Stimulated activated CD8-positive, alpha-beta memory T cell treated with anti-CD3 and anti-CD28 coated beads, Interleukin-15, amount 100 ng/mL, for 1 hour (primary cell): ENCODE measurements around the gene CFAP410.
A peak's percentile ranks its signal among the peaks of the same experiment; 100 is the strongest.

ENCODE experiments used
- DNase-seq: peaks from one replicate; pipeline ENCODE4 v3.0.0-alpha.2; 2020; ENCODE audit warnings: low read depth

Gene CFAP410

GRCh38 chr21:44338971-44339910, at the start of gene CFAP410:
Gene CFAP410, minus strand, starts transcription at chr21:44339390. Its CDS starts 196 bp downstream, at chr21:44339194.
- peak; percentile 86 for DNase-seq

- no peak for DNase-seq
Measured at GRCh38 chr21:44384968-44385367, 45.8 kb upstream of the CFAP410 start.

- no peak for DNase-seq
Measured at GRCh38 chr21:44383216-44383615, 44.0 kb upstream of the CFAP410 start.

GRCh38 chr21:44382536-44382935, 43.3 kb upstream of the CFAP410 start:
- DNase-seq: no peak

GRCh38 chr21:44381874-44382273, 42.7 kb upstream of the CFAP410 start:
- DNase-seq: no peak

GRCh38 chr21:44380876-44381275, 41.7 kb upstream of the CFAP410 start:
- no peak for DNase-seq

- DNase-seq: no peak
Measured at GRCh38 chr21:44379991-44380865, 41.0 kb upstream of the CFAP410 start.

GRCh38 chr21:44379515-44379848, 40.3 kb upstream of the CFAP410 start:
- DNase-seq: no peak

- DNase-seq: no peak
Measured at GRCh38 chr21:44378646-44379514, 39.7 kb upstream of the CFAP410 start.

- DNase-seq: no peak
Measured at GRCh38 chr21:44377922-44378645, 38.9 kb upstream of the CFAP410 start.

GRCh38 chr21:44377201-44377921, 38.2 kb upstream of the CFAP410 start:
- no peak for DNase-seq

- DNase-seq: no peak
Measured at GRCh38 chr21:44376606-44377005, 37.4 kb upstream of the CFAP410 start.

GRCh38 chr21:44375761-44376241, 36.6 kb upstream of the CFAP410 start:
- no peak for DNase-seq

GRCh38 chr21:44375281-44375651, 36.1 kb upstream of the CFAP410 start:
- DNase-seq: no peak

- DNase-seq: no peak
Measured at GRCh38 chr21:44374601-44375280, 35.6 kb upstream of the CFAP410 start.

GRCh38 chr21:44372616-44373015, 33.4 kb upstream of the CFAP410 start:
- DNase-seq: no peak

GRCh38 chr21:44371596-44371995, 32.4 kb upstream of the CFAP410 start:
- no peak for DNase-seq

GRCh38 chr21:44370786-44371410, 31.7 kb upstream of the CFAP410 start:
- no peak for DNase-seq

- no peak for DNase-seq
Measured at GRCh38 chr21:44370027-44370735, 31.0 kb upstream of the CFAP410 start.
